GM18873 (cell line): Measurements from ENCODE around the gene SDSL.

ENCODE experiments used
- ATAC-seq: cut with Tn5 transposase; IDR thresholded peaks from one replicate; pipeline ENCODE4 v1.9.1; 2021; ENCODE audit warnings: mild to moderate bottlenecking, moderate library complexity, moderate number of reproducible peaks; ENCODE audit not compliant: unreplicated experiment, low FRiP score

The SDSL gene

GRCh38 chr12:113477171-113477841, 55.1 kb downstream of the SDSL start:
- no peak for ATAC-seq

DNA sequence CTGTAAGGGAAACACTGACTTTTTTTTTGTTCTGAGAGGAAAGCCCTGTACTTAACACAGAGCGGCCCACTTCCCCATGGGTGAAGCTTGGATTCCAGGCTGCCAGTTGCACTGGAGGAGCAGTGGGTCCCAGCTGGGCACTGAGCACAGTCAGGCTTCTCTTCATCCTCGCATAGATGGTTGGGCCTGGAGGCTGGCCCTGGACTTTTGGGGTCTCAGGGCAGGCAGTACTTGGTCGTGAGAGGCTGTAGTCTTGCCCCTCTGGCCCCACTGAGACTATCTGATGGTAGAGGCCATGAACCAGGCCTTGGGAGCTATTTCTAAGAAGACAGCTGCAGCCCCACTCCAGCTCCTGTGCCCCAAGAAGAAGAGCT, 55.6 kb downstream of the SDSL start:
- no peak for ATAC-seq

- ATAC-seq, result no peak
Observed at GRCh38 chr12:113478351-113479011, 56.3 kb downstream of the SDSL start.

- no peak for ATAC-seq
Observed at GRCh38 chr12:113479216-113479589, 57.0 kb downstream of the SDSL start.

DNA sequence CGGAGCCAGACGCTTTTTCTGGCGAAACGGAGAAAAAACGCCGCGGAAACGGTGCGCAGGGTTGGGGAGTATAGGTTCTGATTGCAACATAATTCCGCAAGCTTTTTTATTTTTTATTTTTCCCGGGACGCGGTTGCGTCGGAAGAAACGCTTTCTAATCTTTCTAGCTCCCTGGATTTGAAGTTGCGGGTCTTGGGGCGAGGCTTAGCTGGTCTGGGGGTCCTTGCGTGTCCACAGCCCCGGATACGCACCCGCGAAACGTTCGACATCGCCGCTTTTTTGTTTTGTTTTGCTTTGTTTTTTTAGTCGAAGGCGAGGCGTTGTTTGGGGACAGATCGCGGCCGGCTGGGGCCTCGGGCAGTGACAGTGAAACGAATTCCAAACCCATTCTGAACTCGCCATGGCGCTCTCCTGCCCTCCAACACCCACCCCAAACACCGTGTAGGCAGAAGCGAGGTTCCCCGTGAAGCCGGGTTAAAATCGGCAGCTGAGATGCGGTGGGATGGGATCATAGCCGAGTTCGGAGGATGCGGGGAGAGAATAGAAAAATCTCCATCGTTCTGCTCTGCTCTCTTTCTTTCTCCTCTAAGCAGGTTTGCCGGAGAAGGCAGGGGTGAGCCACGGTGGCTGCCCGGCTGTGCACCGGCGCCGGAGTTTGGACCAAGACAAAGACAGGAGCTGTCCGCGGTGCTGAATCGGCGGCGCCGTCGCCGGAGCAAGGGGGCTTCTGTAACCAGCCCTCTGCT, 57.6 kb downstream of the SDSL start:
- ATAC-seq, result no peak

DNA sequence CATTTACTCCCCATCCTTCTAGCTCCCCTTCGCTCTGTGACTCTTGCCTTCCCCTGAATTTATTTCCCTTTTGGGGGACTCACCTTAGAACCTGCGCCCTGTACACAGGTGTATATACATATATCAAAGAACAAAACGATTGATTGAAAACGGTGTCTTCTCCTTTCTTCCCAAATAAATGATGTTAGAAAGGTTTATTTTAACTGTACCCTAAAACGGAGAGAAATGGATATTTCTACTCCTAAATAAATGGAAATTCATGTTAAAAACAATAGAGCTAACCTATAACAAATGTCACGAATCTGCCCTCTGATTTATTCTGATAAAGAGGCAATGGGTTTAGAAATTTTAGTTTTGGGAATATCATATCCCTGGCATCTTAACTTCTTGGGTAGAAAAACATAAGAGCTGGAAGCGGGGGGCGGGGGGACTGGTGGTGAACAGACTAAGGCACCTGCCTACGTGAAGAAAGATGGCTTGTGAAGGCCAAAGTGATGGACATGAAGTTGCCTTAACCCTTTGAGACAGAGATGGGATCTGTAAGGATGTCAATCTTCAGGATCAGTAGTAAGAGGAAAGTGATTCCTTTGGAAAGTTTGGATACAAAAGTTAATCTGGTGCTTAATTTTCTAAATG, 58.3 kb downstream of the SDSL start:
- ATAC-seq, result no peak

DNA sequence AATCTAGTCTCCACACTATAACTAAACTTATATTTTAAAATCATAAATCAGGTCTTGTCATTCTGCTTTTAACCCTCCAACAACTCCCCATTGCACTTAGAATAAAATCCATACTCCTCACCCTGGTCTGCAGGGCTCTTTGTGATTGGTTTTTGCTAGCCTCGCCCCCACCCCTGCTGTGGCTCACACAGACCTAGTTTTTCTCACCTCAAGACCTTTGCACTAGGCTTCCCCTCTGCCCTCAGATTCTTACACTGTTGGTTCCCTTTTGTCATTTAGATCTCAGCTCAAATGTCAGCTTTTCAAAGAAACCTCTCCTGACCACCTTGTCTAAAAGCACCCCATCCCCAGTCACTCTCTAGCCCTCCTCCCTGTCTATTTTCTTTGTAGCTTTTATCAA, 60.2 kb downstream of the SDSL start:
- ATAC-seq, result no peak

DNA sequence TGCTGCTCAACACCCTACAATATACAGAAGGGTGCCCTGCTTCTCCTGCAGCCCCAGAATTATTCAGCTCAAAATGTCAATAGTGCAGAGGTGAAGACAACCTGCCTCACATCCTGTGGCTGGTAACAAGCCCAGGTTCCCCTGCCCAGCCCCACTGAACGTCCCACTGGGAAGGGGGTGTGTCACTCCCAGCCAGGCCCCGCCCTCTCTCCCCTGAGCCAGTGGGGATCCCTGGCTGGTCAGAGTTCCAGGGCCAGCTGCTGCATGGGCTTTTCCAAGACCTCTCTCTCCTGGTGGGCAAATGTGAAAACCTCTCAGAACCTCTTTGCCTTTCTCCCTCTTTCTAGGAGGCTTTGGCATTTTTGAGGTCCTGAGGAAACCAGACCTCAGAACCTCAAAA, 63.1 kb downstream of the SDSL start:
- no peak for ATAC-seq

GRCh38 chr12:113486722-113487121, 64.5 kb downstream of the SDSL start:
- ATAC-seq, result no peak
